NCI-H748 (cell line): ENCODE measurements around the gene ENTPD8.
"Not testable (repeated sequence)": the region's sequence is repeated elsewhere in the genome, so short reads cannot be mapped to it uniquely, and the experiment has no call there.

Experiments
- DNase-seq: peaks from one replicate; lab custom pipeline; 2025; ENCODE audit not compliant: unreplicated experiment; lab: John Stamatoyannopoulos, UW

Gene ENTPD8

DNA sequence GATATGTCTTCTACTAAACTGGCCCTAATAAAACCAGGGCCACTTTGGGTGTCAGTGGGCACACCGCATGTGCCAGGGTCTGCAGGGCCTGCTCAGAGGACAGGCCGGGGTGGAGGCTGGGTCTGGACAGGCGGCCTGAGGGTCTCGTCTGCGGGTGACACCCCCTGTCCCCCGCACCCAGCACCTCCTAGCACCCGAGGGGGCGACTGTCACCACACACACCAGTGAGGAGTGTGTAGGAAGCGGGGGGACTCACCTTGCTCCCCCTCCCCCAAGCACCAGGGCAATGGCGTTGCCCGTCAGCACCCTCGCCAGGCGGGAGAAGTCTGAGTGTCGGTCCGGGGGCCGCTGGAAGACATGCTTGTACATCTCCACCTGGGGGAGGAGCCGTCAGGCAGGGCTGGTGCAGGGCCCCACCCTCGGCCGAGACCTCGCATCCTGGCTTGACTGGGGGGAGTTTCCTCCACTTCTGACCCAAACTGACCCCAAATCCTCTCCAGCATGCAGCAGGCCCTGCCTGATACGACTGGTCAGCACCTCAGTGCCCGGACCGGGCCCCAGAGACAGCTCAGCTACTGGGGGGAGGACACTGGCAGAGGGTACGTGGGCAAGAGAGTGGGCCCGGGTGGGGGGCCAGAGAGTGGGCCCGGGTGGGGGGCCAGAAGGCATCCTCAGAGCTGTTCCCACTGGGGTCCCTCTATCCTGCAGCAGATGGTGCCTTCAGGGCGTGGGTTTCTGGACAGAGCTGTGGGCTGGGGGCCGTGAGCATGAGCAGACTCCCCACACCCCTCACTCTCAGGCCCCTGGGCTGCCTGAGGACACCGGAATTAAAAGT lies 36.8 kb upstream of the ENTPD8 start:
- no peak for DNase-seq

DNA sequence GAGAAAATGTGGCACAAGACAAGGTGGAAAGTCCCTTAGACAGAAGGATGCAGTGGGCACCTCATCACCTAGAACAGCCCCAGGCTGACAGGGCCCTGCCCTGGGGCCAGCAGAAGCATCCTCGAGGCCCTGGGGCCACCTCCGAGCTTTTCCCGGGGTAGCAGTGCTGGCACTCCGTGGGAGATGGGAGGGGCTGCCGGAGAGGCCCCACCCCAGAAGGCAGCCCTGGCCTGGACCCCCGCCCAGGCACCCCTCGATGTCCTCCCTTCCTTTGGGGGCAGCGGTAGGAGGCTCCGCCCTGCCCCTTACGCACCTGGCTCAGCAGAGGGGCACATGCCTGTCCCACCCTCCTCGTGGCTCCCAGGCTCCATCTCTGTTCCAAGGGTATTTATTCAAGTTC lies 35.7 kb upstream of the ENTPD8 start:
- DNase-seq, result no peak

DNA sequence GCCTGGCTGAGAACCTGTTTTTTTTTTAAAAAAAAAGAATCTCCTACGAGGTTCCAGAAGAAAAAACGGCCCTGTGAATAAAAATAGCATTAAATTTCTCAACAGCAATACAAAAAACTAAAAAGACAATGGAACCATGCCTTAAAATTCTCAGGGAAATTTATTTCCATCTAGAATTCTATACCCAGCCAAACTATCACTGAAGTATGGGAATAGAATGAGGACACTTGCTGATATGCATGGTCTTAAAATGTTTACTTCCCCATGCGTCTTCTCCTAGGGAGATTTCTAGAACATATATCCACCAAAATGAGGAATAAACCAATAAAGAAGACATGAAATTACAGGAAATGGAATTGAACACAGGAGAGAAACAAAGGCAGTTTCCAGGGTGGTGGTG lies 34.5 kb upstream of the ENTPD8 start:
- DNase-seq, result no peak

DNA sequence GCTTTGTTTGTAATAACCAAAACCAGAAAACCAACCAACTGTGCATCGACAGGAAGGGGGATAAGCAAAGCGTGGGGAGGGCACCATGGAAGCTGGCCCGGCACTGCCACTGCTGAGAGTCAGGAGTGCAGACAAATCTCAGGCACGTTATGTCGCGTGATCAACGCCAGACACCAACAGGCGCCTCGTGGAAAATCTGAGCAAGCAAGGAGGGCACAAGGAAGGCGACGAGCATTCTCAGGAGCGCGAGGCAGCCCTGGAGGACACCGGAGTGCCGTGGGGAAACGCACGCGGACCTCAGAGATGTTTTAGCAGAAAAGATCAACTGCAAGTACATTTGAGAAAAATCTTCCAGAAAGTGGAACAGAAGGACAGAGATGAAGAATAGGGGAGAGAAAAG lies 33.1 kb upstream of the ENTPD8 start:
- DNase-seq, result no peak

DNA sequence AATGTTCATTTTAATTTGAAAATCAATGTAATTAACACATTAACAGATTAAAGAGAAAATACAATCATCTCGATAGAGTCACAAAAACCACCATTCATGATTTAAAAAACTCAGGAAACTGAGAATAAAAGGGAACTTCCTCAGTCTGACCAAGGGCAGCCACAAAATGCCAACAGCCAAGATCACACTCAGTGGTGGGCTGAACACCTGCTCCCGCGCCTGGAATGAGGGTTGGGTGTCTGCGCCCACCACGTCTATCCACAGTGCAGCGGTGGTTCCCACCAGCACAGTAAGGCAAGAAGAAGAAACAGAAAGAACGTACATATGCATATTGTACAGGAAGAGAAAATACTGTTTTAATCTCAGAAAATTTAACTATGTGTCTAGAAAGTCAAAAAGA lies 29.6 kb upstream of the ENTPD8 start:
- no peak for DNase-seq

DNA sequence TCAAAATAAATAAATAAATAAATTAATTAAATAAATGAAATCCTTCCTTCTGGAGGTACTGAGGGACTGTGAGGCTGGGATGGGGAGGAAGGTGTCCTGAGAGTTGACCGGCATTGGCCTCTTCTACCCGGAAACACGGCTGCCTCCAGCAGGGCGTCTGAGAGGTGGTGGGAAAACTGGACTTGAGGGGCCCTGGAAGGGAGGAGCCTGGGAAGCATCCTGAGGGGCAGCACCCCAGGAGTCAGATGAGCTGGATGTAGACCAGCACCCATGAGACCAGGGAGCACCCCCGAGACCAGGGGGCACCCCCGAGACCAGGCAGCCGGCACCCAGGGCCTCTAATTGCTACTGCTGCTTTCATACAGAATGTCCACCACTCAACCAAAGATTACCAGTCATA lies 26.7 kb upstream of the ENTPD8 start:
- no peak for DNase-seq

DNA sequence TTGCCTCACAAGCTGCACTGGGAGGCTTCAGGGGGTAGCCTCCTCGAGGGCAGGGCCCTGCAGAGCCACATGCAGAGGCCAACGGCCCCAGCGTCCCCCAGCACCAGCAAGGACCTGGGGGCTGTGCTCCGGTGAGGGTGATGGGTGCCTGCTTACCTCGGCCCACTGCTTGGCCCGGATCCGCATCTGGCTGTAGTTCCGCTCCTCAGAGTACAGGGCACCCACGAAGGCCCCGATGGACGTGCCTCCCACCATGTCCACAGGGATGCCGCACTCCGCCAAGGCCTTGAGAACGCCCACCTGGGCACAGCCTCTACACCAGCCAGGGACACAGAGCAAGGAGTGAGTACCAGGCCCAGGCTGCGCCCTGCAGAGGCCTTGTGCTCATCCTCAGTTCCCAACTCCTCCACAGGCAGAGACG lies 26.0 kb upstream of the ENTPD8 start:
- DNase-seq, result no peak

DNA sequence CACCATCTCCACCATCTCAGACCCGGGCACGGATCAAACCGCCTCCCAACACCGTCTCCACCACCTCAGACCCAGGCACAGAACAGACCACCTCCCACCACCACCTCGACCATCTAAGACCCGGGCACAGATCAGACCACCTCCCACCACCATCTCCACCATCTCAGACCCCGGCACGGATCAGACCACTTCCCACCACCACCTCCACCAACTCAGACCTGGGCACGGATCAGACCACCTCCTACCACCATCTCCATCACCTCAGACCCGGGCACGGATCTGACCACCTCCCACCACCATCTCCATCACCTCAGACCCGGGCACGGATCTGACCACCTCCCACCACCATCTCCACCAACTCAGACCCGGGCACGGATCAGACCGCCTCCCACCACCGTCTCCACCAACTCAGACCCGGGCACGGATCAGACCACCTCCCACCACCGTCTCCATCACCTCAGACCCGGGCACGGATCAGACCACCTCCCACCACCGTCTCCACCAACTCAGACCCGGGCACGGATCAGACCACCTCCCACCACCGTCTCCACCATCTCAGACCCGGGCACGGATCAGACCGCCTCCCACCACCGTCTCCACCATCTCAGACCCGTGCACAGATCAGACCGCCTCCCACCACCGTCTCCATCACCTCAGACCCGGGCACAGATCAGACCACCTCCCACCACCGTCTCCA lies 25.4 kb upstream of the ENTPD8 start:
- DNase-seq, result not testable (repeated sequence)

DNA sequence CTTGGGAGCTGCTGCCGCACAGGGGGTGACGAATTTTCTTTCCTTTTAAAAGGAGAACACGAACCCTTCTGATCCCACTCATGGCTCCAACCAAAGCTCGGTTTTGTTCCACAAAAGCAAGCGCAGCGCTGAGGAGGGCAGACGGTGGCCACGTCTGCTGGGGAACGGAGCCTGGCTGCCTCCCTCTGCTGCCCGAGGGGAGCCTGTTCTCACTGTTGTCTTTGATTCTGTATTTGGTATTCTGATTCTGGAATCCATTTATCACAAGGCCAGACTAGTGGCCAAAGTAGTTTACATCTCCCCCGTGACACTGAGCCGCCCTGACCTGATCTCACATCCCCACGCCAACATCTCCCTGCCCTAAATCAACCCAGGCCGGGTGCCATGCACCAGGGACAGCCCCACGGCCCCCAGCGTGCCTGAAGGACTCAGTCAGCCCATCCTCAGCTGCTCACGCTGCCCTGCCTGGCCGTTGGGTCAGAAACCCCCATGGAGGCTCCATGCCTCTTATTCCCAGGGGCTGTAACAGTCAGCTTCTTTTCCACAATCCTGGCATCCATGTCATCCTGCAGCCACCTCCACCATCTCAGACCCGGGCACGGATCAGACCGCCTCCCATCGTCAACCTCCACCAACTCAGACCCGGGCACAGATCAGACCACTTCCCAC lies 24.7 kb upstream of the ENTPD8 start:
- no peak for DNase-seq

DNA sequence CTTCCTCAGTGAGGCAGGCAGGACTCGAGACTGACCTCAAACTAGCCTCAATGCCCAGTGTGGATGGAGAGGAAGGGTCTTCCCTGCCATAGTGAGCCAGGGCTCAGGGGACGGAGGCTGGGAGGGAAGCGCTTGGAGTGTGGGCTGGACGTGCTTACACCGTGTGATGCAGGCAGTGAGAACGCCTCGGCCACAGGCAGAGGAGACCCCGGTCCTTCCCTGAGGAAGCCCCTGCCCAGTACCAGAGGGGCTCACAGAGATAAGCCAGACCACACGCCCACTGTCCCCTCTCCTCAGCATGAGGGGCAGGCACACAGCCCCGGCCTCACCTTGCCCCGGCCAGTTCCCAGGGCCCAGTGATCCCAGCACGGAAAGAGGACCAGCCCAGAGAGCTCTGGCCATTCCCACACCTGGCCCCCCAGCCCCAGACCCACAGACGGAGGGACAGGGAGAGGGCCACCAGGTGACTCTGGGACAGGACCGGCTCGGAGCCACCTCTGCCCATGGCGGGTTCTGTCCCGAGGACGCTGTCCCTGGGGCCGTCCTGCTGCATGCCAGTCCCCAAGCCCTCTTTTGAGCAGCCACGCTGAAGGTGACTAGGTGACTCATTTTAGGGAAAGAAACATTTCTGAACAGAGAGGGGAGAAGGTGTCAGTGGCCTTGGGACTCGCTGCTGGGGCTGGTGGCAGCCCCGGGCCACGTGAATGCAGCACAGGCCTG lies 24.0 kb upstream of the ENTPD8 start:
- no peak for DNase-seq

DNA sequence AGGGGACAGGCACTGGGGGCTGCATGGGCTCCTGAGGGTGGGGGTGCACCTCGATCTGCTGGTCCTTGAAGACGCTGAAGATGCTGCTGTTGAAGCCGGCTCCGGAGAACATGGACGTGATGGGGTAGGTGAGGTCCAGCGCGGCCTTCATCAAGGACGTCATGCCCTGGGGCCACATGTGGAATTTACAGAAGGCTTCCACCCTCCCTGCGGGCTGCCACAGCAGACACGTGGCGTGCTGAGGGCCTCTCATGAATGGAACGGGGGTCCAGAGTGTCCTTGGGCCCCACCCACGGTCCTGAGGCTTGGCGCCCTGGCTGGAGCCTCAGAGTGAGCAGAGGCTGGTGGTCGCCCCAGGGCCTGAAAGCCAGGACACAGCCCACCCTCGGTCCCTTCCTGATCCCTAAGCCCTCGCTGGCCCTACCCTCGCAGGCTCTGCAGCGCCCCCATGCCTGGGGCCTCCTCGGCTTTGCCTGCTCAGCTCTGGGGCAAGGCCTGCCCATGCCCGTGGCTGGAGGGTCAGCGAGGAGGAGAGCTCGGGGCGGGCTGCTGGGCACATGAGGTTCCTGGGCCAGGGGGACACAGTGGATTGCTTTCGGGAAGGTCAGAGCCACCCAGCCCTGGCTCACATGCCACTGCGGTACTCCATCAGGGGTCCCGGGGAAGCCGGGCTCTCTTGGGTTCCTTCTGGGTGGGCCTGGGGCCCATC lies 23.3 kb upstream of the ENTPD8 start:
- DNase-seq, result no peak

DNA sequence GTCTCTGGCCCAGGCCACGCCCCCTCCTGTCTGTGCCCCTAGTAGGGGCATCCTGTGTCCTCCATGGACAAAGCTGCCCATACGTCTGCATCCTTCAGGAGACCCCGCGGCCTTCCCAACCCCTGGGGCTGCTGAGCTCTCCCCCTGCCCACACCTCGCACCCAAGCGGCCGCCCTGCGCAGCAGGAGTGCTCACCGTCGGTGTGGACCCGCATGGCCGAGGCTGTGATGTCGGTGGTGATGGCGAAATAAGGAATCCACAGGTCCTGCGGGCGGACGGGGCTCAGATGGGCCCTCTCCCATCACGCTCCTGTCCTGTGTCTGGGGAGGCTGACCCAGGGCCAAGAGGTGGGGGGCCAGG lies 22.8 kb upstream of the ENTPD8 start:
- no peak for DNase-seq

DNA sequence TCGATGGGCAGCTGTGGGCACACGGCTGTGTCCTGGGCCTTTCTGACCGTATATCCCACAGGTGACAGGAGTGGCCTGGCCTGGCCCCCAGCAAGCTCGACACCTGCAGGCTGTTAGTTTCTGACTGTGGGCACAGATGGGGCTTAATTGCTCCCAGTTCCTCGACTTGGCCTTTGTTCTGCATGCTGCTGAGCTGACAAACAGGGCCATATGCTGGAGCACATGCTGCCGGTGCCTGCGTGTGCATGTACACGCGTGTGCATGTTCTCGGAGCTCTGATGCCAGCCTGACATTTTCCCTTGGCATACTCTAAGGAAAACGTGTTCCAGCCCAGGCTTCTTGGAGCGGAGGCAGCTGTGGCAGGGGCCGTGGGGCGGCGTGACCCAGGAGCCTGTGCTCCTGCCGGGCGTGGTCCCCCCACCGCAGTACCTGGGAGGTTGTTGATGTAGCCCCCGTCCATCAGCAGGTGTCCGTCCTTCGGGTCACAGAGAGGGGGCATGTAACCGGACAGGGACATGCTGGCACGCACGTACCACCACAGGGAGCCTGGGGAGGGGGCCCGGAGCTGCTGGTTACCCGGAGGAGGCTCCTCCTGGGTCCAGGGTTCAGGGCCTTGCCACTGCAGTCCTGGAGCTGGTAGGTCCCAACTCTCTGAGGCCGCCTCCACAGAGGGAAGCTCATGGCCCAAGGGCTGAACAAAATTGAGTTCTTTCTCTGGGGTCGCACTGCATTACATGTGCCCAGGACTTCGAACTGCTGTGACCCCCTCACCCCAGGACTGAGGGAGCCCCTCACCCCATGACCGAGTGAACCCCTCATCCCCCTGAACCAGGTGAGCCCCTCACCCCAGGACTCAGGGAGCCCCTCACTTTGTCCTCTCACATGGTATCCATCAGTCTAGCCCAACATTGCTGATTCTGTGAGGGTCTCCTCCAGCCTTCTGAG lies 22.1 kb upstream of the ENTPD8 start:
- DNase-seq, result no peak

DNA sequence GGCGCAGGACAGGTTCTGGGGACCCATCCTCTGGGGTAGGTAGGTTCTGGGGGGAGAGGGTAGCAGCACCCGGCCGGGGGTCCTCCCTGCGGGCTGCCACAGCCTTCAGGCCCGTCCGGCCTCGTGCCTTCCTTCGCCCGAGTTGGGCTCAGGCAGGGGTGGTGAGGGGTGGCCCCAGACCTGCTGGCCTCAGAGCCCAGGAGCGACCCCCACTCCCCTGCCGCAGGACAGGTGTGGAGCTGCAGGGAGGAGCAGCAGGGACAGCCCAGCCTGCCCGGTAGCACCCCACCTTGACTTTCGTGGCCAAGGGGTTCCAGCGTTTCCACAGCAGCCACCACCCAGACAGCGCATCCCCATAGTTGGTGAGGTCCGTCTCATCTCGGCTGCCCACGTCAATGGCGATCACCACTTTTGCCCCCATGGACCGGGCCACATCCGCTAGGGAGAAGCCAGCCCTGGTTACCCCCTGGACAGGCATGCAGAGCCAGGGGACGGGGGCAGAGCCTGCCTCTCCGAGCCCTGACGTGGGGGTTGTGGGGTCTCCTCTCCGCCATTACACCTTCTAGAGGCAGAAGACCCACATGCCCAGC lies 21.3 kb upstream of the ENTPD8 start:
- DNase-seq, result no peak

DNA sequence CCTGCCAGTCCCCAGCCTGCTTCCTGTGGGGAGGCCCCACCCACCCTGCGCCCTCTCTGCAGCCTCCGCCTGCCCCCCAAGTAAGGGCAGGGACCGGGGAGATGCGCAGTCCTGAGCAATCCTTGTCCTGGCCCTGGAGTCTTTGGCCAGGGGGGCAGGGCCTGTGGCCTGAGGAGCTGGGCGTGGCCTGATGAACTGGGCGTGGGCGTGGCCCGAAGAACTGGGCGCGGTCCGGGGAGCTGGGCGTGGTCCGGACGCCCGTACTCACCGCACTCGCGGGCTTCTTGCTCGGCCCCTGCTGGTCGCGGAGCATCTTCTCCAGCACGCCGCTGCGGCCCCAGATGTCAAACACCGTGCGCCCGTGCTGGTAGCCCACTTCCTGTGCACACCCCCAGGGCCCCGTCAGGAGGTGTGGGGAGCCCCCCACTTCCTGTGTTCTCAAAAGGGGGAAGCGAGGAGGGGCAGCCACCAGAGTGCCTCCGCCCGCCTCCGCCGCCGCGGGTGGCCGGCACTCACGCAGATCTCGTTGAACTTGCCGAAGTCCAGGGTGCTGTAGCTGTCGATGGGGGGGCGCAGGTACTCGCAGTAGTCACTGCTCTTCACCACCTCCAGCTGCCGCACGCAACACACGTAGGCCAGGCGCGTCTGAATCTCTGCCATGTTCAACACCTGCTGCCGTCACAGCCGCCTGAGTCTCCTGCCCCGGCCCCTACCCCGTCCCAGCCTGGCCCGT lies 20.7 kb upstream of the ENTPD8 start:
- DNase-seq, result peak; percentile 38

DNA sequence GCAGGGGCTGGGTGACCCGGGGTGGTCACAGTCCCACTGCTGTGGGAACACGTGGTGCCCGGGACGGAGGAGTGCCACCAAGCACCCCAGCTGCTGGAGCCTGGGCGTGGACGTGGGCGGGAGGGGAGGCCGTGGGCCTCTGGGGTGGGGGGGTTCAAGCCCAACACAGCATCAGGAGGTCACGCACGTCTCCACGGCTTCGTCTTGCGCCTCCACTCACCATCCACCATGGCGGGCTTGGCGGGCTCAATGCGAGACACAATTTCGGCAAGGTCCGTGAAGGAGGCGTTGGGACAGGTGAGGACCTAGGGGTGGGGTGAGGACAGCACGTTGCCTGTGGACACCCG lies 20.1 kb upstream of the ENTPD8 start:
- no peak for DNase-seq

DNA sequence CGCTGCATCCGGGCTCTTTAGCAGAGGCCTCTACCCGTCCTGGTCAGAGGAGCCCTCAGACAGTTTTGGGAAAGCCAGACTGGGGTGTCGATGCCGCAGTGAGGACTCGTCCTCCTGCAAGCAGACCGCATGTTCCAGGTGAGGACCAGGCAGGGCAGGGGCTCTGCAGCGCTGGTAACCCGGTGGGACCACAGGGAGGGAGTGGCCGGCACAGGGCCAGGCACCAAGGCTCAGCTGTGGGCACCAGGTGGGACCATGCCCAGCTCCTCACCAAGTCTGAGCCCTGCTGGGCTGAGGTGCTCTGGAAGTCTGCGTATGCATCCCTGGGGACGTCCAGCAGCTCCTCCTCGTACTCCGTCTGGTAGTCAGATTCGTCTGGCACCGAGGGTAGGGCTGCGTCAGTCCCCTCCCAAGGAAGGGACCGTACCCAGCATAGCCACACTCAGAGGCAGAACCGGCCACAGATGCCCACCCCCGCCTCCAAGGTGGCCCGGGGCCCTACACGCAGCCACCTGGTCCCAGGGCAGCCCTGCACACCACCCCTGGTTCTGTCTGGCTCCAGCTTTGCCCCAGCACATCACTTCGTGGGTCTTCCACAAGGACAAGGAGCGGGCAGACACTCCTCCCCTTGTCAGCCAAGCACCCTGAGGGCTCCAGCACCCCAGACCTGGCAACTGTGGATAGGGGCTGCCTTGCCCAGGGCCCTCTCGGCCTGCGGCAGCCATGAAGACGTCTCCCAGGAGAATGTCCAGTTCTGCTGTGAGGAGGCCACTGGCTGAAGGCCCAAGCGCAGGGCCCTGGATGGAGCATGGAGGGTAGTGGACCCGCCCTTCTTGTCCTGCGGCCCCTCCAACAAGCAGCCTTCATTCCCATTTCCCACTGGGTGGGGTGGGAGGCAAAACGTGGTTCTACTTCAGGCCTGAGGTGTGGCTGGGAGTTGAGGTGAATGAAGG lies 19.5 kb upstream of the ENTPD8 start:
- no peak for DNase-seq
